DND-41 (cell line): ENCODE data around the gene NOX5.

Experiments used
- ATAC-seq: fragments of 200-7000 bp; cut with Tn5 transposase; 3 replicates; pipeline ENCODE4 v1.9.1; 2021; ENCODE audit warnings: low read depth; ENCODE audit not compliant: insufficient read depth
- DNase-seq: peaks from one replicate; pipeline ENCODE4 v3.0.0-alpha.2; 2020
- H2AFZ ChIP-seq: 2 replicates; pipeline ENCODE4 v1.6.0; 2012; ENCODE audit warnings: low read depth, low read length
- H3K27ac ChIP-seq: 2 replicates; pipeline ENCODE4 v1.5.1; 2012; ENCODE audit warnings: low read length, inconsistent platforms
- H3K27me3 ChIP-seq: fragments of 200-600 bp; sonication (generic); 2 replicates; pipeline ENCODE4 v1.6.0; 2012; ENCODE audit warnings: low read length, mild to moderate bottlenecking, inconsistent platforms; ENCODE audit not compliant: insufficient read depth, poor library complexity
- H3K36me3 ChIP-seq: 2 replicates; pipeline ENCODE4 v1.5.1; 2012; ENCODE audit warnings: low read length, inconsistent platforms; ENCODE audit not compliant: insufficient read depth
- H3K4me1 ChIP-seq: 2 replicates; pipeline ENCODE4 v1.5.1; 2012; ENCODE audit warnings: mild to moderate bottlenecking, low read length; ENCODE audit not compliant: insufficient read depth
- H3K4me2 ChIP-seq: 2 replicates; pipeline ENCODE4 v1.6.0; 2012; ENCODE audit warnings: mild to moderate bottlenecking, moderate library complexity, low read length, inconsistent platforms; ENCODE audit not compliant: insufficient read depth
- H3K4me3 ChIP-seq, 2 experiments: fragments of 200-600 bp in 1 of 2; shearing (Covaris generic) in 1 of 2; 2 replicates each; pipeline ENCODE4 v1.5.1; 2012 to 2016; ENCODE audit warnings: inconsistent platforms in 2 of 2, low read length in 2 of 2, mild to moderate bottlenecking in 2 of 2, low read depth in 1 of 2, moderate library complexity in 1 of 2
- H3K79me2 ChIP-seq: 2 replicates; pipeline ENCODE4 v1.6.0; 2012; ENCODE audit warnings: low read length, inconsistent platforms; ENCODE audit not compliant: insufficient read depth
- H3K9ac ChIP-seq: 2 replicates; pipeline ENCODE4 v1.6.0; 2012; ENCODE audit warnings: low read depth, mild to moderate bottlenecking, inconsistent platforms, low read length, moderate library complexity
- H3K9me3 ChIP-seq: 2 replicates; pipeline ENCODE4 v1.5.1; 2012; ENCODE audit warnings: low read length, moderate library complexity, mild to moderate bottlenecking, inconsistent platforms; ENCODE audit not compliant: insufficient read depth, severe bottlenecking
- H4K20me1 ChIP-seq: 2 replicates; pipeline ENCODE4 v1.6.0; 2012; ENCODE audit warnings: low read length; ENCODE audit not compliant: insufficient read depth
- EZH2 ChIP-seq: IDR thresholded peaks from 3 replicates; pipeline ENCODE4 v1.6.1; 2012; ENCODE audit warnings: borderline replicate concordance, low read depth, mild to moderate bottlenecking, moderate library complexity, low read length, inconsistent platforms; ENCODE audit not compliant: severe bottlenecking
- TF ChIP-seq, protein P1 (sequence below): IDR thresholded peaks from 2 replicates; pipeline ENCODE4 v1.5.1; 2012; ENCODE audit warnings: borderline replicate concordance, low read length, moderate library complexity, mild to moderate bottlenecking; ENCODE audit not compliant: poor library complexity, severe bottlenecking; ENCODE audit errors: extremely low read depth

Gene NOX5

DNA sequence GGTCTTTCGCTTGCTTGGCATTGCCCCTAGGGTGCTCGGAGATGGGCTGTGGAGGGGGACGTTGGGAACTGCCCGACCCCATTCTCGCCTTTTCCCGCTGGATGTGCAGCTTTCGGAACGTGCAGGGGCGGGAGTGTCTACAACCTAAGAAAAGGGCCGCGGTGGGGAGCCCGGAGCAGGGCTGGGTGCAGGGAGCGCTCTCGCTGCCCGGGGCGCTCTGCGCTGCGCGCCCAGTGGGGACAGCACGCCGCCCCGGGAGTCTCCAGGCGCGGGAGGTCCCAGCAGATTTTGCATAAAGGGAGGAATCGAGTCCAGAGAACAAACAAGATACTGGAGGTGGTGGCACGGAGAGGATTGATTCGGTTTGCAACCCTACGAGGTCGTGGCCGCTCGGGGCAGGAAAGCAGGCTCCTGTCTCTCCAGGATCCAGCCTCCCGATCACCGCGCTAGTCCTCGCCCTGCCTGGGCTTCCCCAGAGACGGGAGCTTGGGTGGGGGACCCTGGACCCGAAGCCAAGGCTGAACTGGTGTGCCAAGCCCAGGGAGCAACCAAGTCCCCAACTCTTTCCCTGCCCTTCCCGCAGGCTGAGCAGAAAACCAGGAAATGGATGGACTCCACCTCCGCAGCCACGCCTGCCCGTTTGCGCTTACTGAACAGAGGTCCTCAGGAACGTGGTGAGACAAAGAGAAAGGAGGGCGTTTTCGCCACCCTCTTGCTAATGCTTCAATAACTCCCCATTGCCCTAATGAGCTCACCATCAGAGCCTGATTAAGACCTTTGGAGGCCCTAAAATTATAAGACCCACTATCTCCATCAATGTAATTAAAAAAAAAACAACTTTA lies 59.7 kb downstream of the NOX5 start:
- Histone ChIP-seq H3K9ac (no peak overlapping the region), H3K4me3 (no peak overlapping the region), H3K27ac (no peak overlapping the region), H3K9me3 (no peaks in the 10 kb centered on the region), H3K4me1 (no peaks in the 10 kb centered on the region), H2AFZ (no peak overlapping the region), H3K27me3 (peaks cover 5% of the 10 kb centered on the region), H3K79me2 (no peaks in the 10 kb centered on the region), H4K20me1 (no peaks in the 10 kb centered on the region), H3K4me2 (no peak overlapping the region), H3K36me3 (no peaks in the 10 kb centered on the region)
- ATAC-seq (no peak), DNase-seq (no peak)
- TF ChIP-seq, protein P1, sequence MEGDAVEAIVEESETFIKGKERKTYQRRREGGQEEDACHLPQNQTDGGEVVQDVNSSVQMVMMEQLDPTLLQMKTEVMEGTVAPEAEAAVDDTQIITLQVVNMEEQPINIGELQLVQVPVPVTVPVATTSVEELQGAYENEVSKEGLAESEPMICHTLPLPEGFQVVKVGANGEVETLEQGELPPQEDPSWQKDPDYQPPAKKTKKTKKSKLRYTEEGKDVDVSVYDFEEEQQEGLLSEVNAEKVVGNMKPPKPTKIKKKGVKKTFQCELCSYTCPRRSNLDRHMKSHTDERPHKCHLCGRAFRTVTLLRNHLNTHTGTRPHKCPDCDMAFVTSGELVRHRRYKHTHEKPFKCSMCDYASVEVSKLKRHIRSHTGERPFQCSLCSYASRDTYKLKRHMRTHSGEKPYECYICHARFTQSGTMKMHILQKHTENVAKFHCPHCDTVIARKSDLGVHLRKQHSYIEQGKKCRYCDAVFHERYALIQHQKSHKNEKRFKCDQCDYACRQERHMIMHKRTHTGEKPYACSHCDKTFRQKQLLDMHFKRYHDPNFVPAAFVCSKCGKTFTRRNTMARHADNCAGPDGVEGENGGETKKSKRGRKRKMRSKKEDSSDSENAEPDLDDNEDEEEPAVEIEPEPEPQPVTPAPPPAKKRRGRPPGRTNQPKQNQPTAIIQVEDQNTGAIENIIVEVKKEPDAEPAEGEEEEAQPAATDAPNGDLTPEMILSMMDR: no peak
- no peak for TF ChIP-seq EZH2

DNA sequence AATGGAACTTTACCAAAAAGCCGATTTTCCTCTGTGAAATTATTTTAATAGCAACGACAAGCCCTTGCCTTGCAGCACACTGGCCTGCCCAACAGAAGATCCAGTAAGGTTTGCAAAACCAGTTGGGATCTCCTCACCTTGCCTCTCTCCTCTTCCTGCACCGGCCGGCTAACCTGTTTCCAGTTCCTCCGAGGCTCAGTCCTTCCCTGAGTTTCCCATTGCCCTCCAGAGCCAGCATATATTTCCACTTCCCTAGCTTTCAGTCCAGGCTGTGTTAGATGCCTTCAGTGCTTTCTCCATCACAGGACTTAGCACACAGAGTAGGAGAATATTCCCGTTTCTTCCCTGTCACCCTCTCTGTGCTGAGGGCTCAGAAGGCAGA lies 60.3 kb downstream of the NOX5 start:
- Histone ChIP-seq H2AFZ (no peak overlapping the region), H3K4me2 (no peak overlapping the region), H4K20me1 (no peaks in the 10 kb centered on the region), H3K27ac (no peak overlapping the region), H3K9me3 (no peaks in the 10 kb centered on the region), H3K79me2 (no peaks in the 10 kb centered on the region), H3K27me3 (peaks cover 7% of the 10 kb centered on the region), H3K4me1 (no peaks in the 10 kb centered on the region), H3K4me3 (no peak overlapping the region), H3K9ac (no peak overlapping the region), H3K36me3 (no peaks in the 10 kb centered on the region)
- no peak for DNase-seq
- TF ChIP-seq, protein P1: no peak
- no peak for TF ChIP-seq EZH2
- ATAC-seq: no peak

DNA sequence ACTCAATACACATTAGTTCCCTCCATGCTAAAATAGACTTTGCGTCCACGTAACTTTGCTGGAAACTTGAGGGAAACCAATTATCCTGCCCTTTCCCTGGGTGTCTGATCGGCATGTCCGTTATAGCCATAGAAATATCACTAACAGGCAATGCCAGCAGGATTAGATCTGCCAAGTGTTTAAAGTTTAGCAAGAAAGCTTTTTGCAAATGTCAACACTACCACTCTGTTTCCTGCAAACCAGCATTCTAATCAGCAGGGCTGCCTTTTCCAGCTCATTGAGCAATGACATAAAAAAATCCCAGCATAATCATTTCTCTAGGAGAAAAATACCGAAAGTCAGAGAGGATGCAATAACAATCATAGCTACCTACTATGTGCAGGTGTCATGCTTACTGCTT lies 60.9 kb downstream of the NOX5 start:
- H3K4me1 ChIP-seq: no peaks in the 10 kb centered on the region
- no peaks in the 10 kb centered on the region for H3K36me3 ChIP-seq
- no peak overlapping the region for H3K27ac ChIP-seq
- DNase-seq (no peak), ATAC-seq (no peak)
- no peak overlapping the region for H3K9ac ChIP-seq
- no peaks in the 10 kb centered on the region for H4K20me1 ChIP-seq
- TF ChIP-seq, protein P1: no peak
- no peak for TF ChIP-seq EZH2
- no peaks in the 10 kb centered on the region for H3K79me2 ChIP-seq
- no peak overlapping the region for H2AFZ ChIP-seq
- no peak overlapping the region for H3K4me2 ChIP-seq
- no peak overlapping the region for H3K4me3 ChIP-seq
- H3K27me3 ChIP-seq: peaks cover 7% of the 10 kb centered on the region
- no peaks in the 10 kb centered on the region for H3K9me3 ChIP-seq
